Retinal pigment epithelial cell (primary cell): ENCODE data around the gene ARHGAP24.
A peak's percentile ranks its signal among the peaks of the same experiment; 100 is the strongest.

Source experiments
- DNase-seq: peaks from one replicate; pipeline ENCODE4 v3.0.0-alpha.2; 2010; ENCODE audit warnings: low read depth
- H3K4me3 ChIP-seq: 2 replicates; pipeline ENCODE4 v1.5.1; 2011; ENCODE audit warnings: mild to moderate bottlenecking, low read length, control low read depth, moderate library complexity
- TF ChIP-seq, protein P1 (sequence below): conservative IDR thresholded peaks from 2 replicates; pipeline ENCODE4 v1.5.1; 2011; ENCODE audit warnings: low read depth, low read length, control low read depth, inconsistent platforms

The ARHGAP24 gene

DNA sequence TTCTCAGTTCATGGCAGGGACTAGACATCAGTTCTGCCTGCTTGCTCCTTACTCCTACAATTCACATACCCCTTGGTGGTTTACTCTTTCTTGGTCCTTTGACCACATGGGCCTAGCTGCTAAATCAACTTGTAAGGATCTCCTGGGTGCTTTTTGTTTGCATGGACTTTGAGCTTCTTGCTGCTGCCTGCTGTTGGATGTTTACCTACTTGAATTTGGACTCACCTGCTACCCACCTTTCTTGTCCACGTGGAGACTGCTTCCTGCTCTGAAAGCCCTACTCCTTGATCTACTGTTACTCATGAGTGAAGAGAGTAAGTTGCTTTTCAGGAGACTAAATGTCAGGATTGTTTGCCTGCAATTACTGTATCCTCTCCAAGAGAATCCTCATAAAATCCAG, 15.2 kb upstream of the ARHGAP24 start:
- DNase-seq = no peak
- H3K4me3 ChIP-seq = no peak overlapping the region
- TF ChIP-seq, protein P1, sequence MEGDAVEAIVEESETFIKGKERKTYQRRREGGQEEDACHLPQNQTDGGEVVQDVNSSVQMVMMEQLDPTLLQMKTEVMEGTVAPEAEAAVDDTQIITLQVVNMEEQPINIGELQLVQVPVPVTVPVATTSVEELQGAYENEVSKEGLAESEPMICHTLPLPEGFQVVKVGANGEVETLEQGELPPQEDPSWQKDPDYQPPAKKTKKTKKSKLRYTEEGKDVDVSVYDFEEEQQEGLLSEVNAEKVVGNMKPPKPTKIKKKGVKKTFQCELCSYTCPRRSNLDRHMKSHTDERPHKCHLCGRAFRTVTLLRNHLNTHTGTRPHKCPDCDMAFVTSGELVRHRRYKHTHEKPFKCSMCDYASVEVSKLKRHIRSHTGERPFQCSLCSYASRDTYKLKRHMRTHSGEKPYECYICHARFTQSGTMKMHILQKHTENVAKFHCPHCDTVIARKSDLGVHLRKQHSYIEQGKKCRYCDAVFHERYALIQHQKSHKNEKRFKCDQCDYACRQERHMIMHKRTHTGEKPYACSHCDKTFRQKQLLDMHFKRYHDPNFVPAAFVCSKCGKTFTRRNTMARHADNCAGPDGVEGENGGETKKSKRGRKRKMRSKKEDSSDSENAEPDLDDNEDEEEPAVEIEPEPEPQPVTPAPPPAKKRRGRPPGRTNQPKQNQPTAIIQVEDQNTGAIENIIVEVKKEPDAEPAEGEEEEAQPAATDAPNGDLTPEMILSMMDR = no peak

DNA sequence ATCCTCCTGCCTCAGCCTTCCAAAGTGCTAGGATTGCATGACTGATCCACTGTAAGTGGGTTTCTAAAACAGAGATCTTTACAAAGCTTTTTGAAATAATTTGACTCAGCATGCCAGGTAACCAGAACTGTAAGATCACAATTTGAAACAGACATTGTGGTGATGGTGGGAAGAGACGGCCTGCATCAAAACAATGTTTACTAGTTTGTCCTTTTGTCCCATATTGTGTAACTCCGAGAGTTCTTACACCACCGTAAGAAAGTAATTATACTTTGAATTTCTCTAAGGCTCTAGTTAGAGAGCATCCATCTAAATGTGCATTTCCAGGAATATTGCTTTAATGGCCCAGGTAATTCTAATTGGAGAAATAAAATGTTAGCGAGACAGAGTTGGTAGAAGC, 594 bp upstream of the ARHGAP24 start:
- TF ChIP-seq, protein P1 = no peak
- peak overlapping the region; percentile 66 for H3K4me3 ChIP-seq
- no peak for DNase-seq

DNA sequence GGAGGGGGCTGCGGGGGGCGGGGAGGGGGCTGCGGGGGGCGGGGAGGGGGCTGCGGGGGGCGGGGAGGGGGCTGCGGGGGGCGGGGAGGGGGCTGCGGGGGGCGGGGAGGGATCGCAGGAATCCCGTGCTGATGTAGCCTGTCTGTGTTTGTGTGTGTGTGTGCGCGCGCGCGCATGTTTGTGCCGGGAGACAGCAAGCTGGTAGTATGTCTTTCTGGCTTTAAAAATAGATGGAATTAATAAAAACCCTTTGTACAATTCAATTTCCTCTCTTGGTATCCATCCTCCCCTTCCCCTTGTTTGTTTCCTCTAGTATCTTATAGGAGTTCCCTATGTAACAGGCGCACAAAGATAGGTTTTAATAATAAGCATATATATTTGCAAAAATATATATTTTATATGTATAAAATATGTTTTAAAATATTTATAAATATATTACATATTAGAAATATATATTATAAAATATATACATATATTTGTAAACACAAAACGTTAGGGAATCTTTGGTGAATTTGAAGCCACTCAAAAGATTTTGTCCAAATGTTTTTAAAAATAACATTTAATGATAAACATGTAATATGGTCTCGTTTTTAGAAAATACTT, 782 bp downstream of the ARHGAP24 start:
- TF ChIP-seq, protein P1 = no peak
- peak overlapping the region; percentile 66 for H3K4me3 ChIP-seq
- no peak for DNase-seq

DNA sequence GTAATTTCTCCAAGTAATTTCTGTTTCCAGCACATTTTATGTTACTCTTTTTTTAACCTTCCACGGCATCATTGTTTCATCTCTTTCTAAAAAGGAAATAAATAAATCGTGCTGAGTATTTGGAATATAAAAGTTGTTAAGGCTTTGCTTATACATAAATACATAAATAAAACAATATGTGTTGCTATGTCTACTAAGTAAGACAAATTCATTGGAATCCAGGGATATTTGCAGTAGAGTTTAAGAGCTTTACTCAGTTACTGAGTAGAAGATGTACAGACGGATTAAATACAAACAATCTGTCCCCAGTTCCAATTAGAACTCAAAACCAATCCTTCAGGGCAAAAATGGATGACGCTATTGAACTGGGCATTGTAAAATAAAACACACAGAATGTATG, 1.4 kb downstream of the ARHGAP24 start:
- TF ChIP-seq, protein P1 = no peak
- H3K4me3 ChIP-seq = peak overlapping the region; percentile 66
- no peak for DNase-seq

DNA sequence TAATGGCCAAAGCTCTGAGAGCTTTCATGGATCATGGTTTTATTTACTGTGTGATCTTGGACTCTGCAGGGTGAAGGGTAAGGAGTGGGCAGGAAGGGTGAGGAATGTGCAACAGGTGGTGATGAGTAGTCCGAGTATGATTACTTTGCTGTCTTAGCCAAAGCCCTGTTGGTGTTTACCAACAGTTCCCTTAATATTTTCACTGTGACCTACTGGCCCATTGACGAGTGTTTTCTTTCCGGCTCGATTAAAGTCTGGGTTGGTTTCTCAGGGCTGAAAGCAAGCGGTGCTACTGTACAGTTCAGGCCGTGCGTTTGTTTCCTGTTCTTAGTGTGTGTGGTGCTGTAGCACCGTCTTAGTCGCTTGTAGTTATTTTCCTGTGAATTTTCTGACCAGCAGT, 2.6 kb downstream of the ARHGAP24 start:
- DNase-seq = no peak
- TF ChIP-seq, protein P1 = no peak
- no peak overlapping the region for H3K4me3 ChIP-seq

DNA sequence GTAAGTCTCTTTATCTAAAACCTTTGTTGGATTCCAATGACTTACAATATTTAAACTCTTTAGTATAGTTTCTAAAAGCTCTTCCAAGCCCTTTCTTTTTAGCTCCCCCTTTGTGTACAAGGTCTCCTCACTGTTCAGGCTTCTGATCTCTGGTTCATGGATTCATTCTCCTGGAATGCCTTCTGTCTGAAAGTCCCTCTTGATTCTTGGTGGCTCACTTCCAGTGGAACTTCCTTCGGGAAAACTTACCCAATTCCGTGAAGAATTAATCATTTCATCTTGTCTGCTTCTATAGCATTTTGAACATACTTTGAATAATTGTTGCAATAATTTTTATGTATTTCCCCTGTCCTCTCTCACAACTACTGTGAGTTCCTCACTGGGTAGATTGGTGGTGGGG, 3.6 kb downstream of the ARHGAP24 start:
- no peak overlapping the region for H3K4me3 ChIP-seq
- TF ChIP-seq, protein P1 = no peak
- no peak for DNase-seq

DNA sequence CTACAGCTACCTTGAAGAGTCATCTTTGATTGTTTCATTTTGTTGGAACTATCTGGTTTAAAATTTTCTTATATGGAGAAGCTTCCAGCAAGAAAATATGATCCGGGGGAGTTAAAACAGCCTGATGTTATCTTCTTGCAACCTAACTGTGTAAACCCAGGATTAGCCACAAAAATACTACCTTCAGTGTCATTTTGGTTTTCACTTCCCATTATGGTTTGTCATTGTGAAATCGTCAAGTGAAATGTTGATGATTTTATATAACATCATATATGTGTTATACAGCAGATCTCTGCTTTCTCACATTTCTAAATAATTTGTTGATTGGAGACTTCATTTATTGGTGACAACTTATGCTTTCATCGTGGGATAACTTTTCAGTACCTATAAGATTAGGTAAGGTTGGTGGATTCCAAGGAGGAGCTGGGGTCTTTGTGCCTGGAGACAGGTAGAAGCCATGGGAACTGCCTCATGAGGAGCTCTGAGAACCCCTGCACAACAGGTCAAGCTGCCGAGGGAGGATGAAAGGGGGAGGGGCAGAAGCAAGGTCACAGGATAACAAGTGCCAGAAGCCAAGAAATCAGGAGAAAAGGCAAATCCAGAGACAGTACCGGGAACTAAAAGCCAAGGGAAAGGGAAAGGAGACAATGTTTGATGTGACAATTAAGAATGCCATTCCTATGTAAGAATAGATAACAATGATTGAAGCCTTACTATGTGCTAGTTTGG, 7.2 kb downstream of the ARHGAP24 start:
- no peak overlapping the region for H3K4me3 ChIP-seq
- DNase-seq = no peak
- TF ChIP-seq, protein P1 = no peak
